ENCODE measurements around the gene EIF2AK2. TPM values are rescaled to one million over a fixed set of nuclear protein-coding genes. Genes with fewer than 3 reads are reported as not detected.

EIF2AK2 gene
- total RNA-seq, 4 donors from 2014 or later, result 23.7 to 28.4 (median 27.8) TPM

GRCh38 chr2:37132914-37133313 is 23.9 kb downstream of the EIF2AK2 start:
- H3K27ac ChIP-seq (replicated peaks in 1 of 4), result no peak overlapping the region
- no peaks in the 10 kb centered on the region for H3K27me3 ChIP-seq
- peaks cover 26 to 99% (median 79%) of the 10 kb centered on the region in 4 donors for H3K36me3 ChIP-seq
- no peaks in the 10 kb centered on the region for H3K9me3 ChIP-seq
- no peak for DNase-seq (ENCODE audit: extremely low spot score)
- WGBS, result 95% methylated on average over 6 of the region's 6 CpGs
- TF ChIP-seq CTCF (IDR thresholded peaks at IDR 0.05), result no peak
- TF ChIP-seq POLR2A (IDR thresholded peaks at IDR 0.05; ENCODE audit: low read depth), result no peak
- TF ChIP-seq POLR2AphosphoS5 (IDR thresholded peaks at IDR 0.05), result no peak
- no peak for TF ChIP-seq EP300 (IDR thresholded peaks at IDR 0.05)
- no peak overlapping the region for H3K4me3 ChIP-seq
- H3K4me1 ChIP-seq, result no peaks in the 10 kb centered on the region
- intact Hi-C loops (cut with DNase I), result no loop called here

GRCh38 chr2:37125416-37125815 is 31.4 kb downstream of the EIF2AK2 start:
- DNase-seq (ENCODE audit: extremely low spot score), result no peak
- intact Hi-C loops (cut with DNase I), result no loop called here
- Histone ChIP-seq H3K27me3 (no peaks in the 10 kb centered on the region), H3K4me1 (no peaks in the 10 kb centered on the region), H3K4me3 (no peak overlapping the region), H3K36me3 (peaks cover 33 to 93% (median 56%) of the 10 kb centered on the region in 4 donors), H3K27ac (replicated peaks in 1 of 4) (no peak overlapping the region), H3K9me3 (no peaks in the 10 kb centered on the region)
- WGBS, result 100% methylated on average over 2 of the region's 2 CpGs
- TF ChIP-seq POLR2A (IDR thresholded peaks at IDR 0.05; ENCODE audit: low read depth), result no peak
- TF ChIP-seq CTCF (IDR thresholded peaks at IDR 0.05), result no peak
- no peak for TF ChIP-seq POLR2AphosphoS5 (IDR thresholded peaks at IDR 0.05)
- TF ChIP-seq EP300 (IDR thresholded peaks at IDR 0.05), result no peak

GRCh38 chr2:37119157-37119556 is 37.6 kb downstream of the EIF2AK2 start:
- no peaks in the 10 kb centered on the region for H3K4me1 ChIP-seq
- intact Hi-C loops (cut with DNase I), result no loop called here
- no peaks in the 10 kb centered on the region for H3K9me3 ChIP-seq
- H3K27ac ChIP-seq (replicated peaks in 1 of 4), result no peak overlapping the region
- DNase-seq (ENCODE audit: extremely low spot score), result no peak
- 94% methylated on average over 5 of the region's 5 CpGs for WGBS
- H3K27me3 ChIP-seq, result no peaks in the 10 kb centered on the region
- no peak overlapping the region for H3K4me3 ChIP-seq
- TF ChIP-seq CTCF (IDR thresholded peaks at IDR 0.05), result no peak
- TF ChIP-seq POLR2AphosphoS5 (IDR thresholded peaks at IDR 0.05), result no peak
- H3K36me3 ChIP-seq, result peaks cover 16 to 94% (median 61%) of the 10 kb centered on the region in 4 donors

- Histone ChIP-seq H3K9me3 (no peaks in the 10 kb centered on the region), H3K36me3 (peaks cover 10 to 93% (median 60%) of the 10 kb centered on the region in 4 donors), H3K4me3 (no peak overlapping the region), H3K4me1 (no peaks in the 10 kb centered on the region), H3K27ac (replicated peaks in 1 of 4) (no peak overlapping the region), H3K27me3 (no peaks in the 10 kb centered on the region)
- no peak for TF ChIP-seq EP300 (IDR thresholded peaks at IDR 0.05)
- TF ChIP-seq POLR2A (IDR thresholded peaks at IDR 0.05; ENCODE audit: low read depth), result no peak
- no peak for TF ChIP-seq CTCF (IDR thresholded peaks at IDR 0.05)
- no peak for TF ChIP-seq POLR2AphosphoS5 (IDR thresholded peaks at IDR 0.05)
- WGBS, result 65% methylated on average over 1 of the region's 1 CpG
- intact Hi-C loops (cut with DNase I), result no loop called here
- no peak for DNase-seq (ENCODE audit: extremely low spot score)
These were observed 39.2 kb downstream of the EIF2AK2 start for GRCh38 chr2:37117566-37117965.

GRCh38 chr2:37111958-37112357 is 44.8 kb downstream of the EIF2AK2 start:
- Histone ChIP-seq H3K27ac (replicated peaks in 1 of 4) (no peak overlapping the region), H3K4me3 (no peak overlapping the region), H3K36me3 (peaks cover 22 to 97% (median 57%) of the 10 kb centered on the region in 4 donors), H3K27me3 (no peaks in the 10 kb centered on the region), H3K4me1 (no peaks in the 10 kb centered on the region), H3K9me3 (no peaks in the 10 kb centered on the region)
- intact Hi-C loops (cut with DNase I), result no loop called here
- no peak for DNase-seq (ENCODE audit: extremely low spot score)
- WGBS, result 65% methylated on average over 2 of the region's 2 CpGs
- TF ChIP-seq CTCF (IDR thresholded peaks at IDR 0.05), result no peak
- no peak for TF ChIP-seq EP300 (IDR thresholded peaks at IDR 0.05)
- TF ChIP-seq POLR2AphosphoS5 (IDR thresholded peaks at IDR 0.05), result no peak
- no peak for TF ChIP-seq POLR2A (IDR thresholded peaks at IDR 0.05; ENCODE audit: low read depth)
